ENCODE data around the gene KLHL29.

DNA sequence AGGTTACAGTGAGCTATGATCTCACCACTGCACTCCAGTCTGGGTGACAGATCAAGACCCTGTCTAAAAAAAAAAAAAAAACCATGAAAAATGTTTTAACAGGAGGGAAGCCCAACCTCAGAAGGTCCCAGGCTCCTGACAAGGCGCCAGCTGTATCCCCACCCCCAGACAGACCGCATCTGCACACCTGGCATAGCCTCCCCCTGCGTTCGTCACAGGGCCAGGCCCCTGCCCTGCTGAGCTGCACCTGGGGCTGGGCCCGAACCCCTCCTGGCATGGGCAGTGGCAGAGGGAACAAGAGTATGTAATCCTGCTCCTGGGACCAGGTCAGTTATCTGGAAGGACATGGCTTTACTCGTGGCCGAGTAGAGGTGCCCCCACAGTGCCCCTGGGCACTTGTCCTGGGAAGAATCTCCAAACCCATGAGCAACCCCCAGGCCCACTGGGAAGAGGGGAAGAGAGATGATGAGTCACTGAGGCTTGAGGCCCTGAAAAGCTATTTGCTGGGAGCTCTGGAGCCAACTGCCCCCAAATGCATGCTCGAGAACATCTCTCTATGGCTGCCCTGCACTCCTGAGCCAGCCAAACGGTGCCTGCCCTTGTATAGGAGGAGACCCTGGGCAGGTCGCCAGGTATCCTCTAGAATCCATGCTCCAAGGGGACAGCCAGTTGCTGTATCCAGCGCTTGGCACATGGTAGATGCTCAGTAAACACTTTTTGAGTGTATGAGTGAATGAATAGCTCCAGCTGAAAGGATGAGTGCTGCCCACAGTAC lies 276.5 kb downstream of the KLHL29 start:
- no peak for TF ChIP-seq CTCF (IDR thresholded peaks at IDR 0.05)
- TF ChIP-seq POLR2A (IDR thresholded peaks at IDR 0.05), result no peak
